HG02970 (cell line): ENCODE measurements around the gene PALLD.
A peak's percentile ranks its signal among the peaks of the same experiment; 100 is the strongest.

Experiments
- ATAC-seq: cut with Tn5 transposase; IDR thresholded peaks from one replicate; pipeline ENCODE4 v1.9.1; 2021; ENCODE audit warnings: mild to moderate bottlenecking, moderate library complexity, moderate number of reproducible peaks; ENCODE audit not compliant: unreplicated experiment, low FRiP score

The PALLD gene

DNA sequence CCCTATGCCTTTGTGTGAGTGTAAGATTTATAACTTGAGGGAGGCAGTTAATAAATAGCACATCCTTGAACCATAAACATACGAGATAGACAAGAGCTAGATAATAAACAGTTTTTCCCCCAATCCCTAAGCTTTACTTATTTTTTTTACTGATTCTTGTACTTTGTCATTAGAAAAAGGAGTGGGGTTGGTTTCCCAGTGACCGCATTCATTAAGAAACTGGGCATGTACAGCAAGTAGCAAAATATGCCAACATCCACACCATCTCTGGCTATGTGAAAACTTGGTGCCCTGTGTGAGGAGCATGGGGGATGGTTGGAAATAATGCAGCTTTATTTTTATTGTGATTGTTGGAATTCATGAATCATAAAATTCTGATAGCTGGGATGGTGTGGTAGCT lies 337.0 kb downstream of the PALLD start:
- no peak for ATAC-seq

DNA sequence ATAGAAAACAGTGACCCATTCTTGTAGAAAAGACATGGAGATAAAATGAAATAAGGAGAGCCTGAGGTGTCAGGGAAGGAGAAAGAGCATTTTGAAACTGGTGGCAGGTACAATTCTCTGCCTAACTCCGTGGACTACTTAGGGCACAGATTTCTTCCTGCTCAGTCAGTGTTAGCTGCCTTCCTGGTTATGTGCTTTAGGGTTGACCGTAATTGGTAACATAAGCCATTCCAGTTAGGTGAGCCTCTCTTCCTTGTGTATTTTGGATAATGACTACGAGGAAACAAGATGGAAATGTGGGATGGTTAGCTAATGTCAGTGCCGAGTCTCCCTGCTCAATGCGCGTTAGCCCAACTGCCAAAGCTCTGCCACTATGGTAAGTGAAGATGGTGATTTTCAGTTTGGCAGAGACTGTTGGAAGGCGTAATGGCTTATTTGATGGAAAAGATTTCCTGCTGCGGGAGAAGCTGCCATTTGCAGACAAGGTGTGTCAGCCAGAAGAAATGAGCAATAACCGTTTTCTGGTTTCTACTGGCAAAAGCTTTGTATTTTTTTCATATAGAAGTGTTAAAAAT lies 339.1 kb downstream of the PALLD start:
- no peak for ATAC-seq

DNA sequence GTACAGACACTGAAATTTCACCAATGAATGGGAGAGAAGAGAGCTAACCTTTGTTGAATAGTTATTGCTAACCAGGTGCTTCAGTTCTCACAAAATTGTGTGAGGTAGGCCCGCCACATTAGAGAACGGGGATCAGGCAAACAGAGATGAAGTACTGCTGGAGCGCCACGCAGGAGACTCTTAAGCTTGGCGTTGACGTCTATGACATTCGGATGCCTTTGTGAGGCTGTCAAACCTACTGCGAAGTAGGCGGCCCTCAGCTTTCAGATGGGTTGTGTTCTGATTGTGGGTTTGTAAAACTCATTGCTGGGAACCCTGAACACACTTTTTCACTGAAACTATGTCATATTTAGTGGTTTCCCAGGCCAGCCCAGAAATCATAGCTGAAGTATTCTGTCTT lies 339.6 kb downstream of the PALLD start:
- no peak for ATAC-seq

DNA sequence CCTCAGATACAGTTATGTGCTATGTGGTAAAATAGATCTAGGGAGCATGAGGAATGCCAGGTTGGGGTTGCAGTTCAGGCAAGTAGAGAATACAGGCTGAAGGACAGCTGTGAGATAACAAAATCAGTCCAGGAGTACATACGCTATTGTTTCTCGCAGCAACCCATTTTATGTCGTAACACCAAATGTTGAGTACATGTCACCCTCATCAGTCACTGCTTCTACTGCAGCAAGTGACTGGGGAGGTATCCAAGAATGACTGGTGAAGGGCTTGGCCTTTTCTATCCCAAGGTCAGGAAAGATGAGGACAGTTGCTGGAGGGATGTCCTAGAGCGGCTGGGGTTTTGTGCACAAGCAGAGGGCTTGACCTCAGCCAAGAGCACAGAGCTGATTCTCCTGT lies 341.1 kb downstream of the PALLD start:
- ATAC-seq, result no peak

DNA sequence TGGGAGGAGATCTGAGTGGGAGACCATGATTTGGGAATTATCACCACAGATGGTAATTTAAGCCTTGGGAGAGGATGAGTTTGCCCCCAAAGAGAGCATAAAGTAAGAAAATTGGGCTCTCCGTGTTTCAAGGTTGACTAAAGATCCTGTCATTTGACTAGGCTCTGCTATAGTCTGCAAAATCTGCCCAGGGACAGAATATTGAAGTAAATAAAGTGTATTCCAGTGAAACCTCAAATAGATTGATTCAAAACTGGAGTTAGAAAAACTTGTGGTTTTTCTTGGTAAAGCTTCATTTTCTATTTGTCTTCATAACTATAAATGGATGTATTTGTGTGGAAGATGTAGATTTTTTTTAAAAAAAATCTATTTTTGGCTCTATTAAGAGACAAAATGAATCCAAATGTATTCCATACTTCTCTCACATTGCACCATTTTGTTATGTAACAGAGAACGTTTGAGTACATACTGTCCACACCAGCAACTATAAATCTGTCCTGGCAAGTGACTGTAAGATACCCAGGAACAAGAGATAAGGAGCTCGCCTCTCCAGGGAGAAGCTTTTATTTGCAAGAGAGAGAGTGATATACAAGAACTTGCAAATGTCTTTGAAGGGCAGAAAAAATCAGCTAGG lies 343.0 kb downstream of the PALLD start:
- ATAC-seq, result no peak

DNA sequence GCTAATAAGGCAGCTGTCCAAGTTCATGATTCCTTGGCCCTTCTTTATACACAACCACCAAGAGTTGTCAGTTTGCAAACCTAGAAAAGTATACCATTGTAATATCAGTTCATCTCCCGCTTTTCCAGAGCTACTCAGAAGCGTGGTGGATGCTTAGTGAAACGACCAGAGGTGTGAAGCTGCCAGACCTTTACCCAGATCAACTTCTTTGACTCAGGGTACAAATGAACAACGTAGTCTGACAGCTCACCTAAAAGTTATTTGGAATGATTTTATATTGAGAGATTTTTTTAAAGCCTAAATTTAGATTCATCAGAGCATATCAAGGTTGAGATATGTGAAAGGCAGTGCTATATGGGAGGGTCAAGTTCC lies 343.5 kb downstream of the PALLD start:
- no peak for ATAC-seq

DNA sequence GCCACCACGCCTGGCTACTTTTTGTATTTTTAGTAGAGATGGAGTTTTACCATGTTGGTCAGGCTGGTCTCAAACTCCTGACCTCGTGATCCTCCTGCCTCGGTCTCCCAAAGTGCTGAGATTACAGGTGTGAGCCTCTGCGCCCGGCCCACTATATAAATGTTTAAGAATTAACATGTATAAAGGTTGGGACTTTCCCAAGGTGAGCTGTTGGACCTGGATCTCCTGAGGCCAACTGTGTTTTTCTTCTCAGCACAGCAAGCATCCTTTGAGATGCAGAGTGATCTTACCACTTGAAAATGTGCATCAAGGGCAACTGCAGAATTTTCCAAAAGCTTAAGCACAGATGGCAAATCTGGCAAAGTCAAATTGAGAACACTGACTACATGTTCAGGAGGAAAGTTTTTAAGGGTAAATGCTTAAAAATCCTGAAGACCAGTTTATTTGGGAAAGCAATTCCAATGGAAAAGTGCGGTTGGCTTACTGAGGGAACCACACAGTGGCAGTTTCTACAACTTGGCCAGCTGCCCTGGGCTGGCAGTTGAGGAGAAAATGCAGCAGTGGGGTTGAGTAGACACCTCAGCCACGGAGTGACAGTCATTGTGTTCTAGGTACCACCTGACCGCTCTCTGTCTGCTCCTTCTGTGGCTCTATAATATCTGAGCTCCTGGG lies 344.3 kb downstream of the PALLD start:
- no peak for ATAC-seq

DNA sequence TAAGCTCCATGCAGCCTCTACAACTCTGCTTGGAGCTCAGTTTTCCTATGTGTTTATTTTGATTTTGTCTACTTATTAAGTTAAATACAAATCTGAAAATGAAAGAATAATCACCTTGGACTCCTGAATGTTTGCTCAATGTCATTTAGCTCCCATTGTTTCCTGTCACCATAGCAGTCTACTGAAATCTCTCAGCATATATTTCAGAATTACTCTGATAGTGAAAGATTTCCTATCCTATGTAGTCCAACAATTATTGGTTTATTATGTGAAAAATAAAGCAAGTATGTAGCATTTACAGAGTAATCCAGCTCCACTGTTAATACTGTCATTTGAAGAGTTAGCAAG lies 344.8 kb downstream of the PALLD start:
- no peak for ATAC-seq

DNA sequence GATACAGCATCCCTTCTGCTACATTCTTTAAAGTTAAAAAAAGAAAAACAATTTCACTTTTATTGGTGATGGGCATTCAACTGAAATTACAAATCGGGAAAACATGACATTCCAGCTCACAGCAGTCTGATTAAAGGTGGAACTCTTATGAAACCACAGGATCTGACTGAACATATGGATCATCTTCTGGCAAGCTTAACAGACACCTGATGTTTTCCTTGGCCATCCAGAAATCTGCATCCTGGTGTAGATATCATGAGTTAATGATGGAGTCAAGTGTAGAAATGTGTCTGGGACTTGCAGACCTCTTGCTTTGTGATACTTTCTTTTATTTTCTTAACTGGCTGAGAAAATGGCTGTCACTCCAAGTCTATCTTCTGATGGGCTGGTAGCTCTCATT lies 345.3 kb downstream of the PALLD start:
- ATAC-seq, result no peak

DNA sequence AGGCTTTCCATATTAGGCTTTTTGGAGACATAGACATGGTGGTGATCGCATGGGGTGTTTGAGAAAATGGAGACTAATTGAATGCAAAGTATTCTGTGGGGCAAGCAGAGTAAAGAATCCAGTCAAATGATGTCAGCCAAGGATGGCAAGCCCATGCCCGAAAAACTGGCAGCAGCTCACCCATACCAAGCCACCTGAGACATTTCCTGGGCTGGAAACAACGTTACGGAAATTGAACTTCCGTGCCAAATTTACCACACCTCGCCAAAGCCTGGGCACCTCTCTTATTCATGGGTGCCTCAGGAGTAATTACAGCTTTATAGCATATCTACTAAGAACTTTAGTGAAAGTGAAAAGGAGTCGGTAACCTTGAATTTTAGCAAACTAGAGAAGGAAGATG lies 346.8 kb downstream of the PALLD start:
- ATAC-seq, result no peak

DNA sequence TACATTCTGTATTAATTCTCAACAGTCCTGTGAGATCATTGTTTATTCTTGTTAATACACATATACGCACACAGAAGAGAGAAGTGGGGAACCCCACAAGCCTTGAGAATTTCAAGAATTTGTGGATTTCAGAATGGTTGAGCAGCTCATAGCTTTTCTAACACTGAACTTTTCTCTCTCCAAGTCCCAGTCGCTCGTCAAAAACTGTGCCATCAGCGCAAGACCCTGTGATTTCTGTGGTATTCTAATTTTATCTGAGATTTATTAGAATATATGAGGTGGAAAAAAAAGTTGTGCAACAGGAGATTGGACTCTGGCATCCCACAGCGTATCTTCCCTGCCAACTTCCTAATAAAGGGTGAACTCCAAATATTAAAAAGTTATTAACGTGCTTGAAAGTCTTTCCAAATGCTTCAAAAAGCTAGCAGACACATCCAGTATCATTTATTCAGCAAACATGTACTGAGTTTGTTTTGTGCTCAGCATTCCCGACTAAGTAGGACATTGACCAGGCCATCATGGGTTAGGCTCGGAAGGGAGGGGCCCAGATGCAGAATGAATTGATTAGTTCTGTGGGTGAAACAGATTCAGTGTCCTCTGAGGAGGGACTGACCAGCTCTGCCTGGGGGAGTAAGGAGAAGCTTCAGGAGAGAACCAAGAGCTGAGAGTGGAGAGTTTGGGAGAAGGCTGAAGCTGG lies 347.6 kb downstream of the PALLD start:
- ATAC-seq, result no peak

DNA sequence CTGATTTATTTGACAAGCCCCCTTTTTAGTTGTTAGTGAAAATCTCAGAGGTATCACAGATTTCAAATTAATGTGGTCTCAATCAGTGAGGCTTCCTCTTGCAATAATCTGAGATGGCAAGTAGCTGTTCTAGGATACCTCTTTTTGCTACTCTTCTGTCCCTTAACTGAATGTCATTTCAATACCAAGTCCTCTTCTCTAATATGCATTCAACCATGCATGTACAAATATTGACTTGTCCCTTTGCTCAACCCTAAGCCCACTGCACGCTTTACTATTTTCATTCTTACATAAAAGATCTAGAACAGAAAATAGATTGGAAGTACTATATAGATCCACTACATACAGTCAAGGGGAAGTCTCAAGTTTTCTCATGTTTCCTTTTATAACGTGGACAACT lies 349.0 kb downstream of the PALLD start:
- no peak for ATAC-seq

DNA sequence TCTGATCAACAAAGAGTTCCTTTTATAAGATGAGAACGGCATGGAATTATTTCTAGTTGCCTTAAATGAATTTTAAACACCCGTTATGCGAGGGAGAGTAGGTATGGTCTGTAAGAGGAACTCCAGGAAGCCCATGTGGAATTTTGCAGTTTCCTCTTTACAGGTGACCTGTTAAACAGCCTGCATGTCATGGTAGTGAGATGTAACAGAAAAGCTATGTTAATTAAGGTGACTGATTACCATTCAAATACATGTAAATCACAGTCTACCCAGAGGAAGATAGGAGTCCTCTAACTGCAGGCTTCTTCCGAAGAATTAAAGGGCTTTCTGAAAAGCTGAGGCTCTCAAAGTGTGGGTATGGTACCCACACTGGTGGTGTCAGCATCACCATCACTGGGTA lies 349.6 kb downstream of the PALLD start:
- ATAC-seq, result no peak

DNA sequence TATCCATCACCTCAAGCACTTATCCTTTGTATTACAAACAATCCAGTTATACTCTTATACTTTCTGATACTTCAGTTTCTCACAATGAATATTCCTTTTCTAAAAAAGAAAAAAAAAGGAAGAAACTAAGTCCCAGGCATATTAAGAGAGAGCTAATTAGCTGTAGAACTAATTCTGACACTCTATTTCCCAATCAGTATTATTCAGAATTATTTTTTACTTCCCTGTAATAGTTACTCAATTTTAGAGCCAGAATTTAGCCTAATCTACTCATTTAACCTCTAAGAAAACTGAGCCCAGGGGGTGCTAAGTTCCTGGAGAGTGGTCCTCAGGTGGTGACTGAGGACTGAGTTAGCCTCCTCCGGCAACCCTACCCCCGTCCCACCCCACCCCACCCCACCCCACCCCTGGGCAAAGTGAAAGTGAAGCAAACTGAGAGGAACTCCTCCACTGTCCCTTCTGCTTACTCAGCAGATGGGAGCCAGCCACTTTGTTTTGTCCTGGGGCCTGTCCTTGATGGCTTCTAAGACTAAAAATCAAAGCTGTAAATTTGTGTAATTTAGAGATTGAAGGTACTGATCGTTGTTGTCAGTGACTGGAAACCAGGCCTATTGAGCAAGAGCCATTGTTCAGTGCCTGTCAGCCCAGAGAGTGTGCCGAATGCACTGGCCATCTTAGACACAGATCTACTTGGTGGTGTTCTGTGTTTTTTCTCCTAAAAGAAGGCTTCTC lies 351.1 kb downstream of the PALLD start:
- ATAC-seq, result no peak

DNA sequence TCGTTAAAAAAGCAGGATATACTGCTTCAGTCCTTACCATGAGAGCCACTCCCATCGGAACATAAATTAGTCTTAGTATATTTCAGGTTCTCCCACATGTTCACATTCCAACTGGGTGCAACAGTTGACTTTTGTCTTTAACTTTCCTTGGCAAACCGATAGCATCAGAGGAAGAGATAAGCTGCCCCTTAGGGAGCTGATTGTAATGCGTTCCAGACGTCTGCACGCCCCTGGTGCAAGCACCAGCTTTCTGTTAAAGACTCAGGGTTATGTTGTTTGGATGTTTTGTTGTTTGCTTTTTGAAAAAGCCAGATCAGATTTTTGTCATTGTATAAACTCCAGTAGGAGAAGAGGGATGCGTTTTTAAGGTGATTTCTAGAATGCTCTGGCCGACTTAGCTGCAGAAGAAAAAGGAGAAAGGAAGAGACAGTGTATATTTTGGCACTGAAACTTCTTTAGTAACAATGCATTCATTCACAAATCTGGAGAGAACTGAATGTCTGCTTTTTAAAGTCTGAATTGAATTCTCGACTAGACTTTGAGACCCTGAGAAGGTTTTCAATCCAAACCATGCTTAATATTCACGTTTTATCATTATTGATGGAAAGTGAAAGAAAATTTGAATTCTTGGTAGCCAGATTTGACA lies 352.3 kb downstream of the PALLD start:
- ATAC-seq, result no peak

DNA sequence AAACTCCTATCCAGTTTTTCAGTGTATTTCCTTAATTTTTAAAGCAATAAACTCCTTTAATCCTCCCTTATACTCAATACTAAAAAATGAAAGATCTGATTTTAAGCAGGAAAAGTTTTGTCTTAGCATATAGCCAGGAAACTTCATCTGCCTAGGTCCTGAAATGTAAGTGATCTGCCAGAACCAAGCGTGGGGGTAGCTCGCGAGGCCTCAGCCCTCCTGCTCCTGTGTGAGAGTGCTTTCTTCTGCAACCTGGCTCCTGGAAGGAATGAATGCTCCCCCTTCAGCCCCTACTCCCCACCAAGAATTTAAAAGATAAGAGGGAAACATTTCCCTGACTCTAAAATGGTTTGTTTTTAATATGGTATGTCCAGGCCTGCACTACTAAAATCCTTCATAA lies 353.1 kb downstream of the PALLD start:
- no peak for ATAC-seq

DNA sequence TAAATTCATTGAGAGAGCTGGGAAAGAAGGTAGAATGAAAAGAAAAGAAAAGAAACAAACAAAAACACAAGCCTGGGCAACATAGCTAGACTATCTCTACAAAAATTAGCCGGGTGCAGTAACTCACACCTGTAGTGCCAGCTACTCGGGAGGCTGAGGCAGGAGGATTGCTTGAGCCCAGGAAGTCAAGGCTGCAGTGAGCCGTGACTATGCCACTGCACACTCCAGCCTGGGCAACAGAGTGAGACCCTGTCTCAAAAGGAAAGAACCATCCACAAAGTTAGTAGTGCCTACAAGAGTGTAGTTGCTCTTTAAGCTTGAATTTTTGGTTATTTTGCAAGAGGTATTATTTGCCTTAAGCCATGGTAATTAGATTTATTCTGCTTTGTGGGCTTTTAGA lies 355.5 kb downstream of the PALLD start:
- ATAC-seq, result no peak

DNA sequence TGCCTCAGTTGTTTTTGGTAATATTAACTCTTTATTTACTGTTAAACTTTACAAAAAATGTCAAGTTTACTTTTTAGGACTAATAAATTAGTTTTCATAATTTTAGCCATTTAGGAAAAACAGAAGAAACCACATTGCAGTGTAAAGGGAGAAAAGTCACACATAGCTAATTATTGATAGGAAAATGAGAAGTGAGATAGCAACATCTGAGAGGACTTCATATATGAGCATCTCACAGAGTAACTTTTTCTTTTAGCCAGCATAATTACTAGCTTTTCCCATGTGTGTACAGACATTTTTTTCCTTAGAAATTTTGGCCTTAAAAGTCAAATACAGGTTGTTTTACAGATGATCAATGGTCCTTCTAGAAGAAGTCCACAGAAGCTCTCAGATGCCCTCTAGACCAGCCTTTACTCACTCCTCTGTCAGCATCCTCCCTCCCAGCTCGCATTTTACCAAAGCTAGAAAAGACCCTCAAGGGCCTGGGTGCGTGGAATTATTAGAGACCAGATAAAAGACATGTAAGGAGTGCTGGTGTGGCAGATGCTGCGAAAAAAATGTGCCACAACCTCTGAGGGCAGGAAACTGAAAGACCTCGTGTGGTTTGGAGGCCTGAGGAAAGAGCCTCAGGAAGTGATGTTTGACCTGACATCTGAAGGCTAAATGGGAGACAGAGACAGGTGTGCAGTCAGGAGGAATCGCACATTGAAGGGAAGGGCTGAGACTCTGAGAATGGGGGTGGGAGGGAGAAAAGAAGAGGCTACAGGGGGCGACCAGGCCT lies 356.3 kb downstream of the PALLD start:
- peak; percentile 68 for ATAC-seq

DNA sequence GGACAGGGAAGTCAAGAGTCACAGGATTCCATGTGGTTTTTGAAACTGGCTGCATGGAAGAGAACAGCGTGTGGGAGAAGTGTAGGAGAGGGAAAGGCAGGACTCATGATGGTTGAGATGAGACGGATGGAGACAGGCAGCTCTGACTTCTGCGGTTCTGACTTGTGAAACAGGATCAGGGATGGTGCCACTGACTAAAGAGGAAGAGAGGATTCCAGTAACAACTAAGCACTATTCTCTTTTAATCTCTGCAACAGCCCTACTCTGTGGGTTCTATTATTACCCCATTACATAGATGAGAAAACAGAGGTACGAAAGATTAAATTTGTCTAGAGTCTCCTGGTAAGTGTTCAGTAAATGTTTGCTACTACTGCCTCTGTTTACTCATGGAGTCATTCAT lies 356.9 kb downstream of the PALLD start:
- peak; percentile 12 for ATAC-seq

DNA sequence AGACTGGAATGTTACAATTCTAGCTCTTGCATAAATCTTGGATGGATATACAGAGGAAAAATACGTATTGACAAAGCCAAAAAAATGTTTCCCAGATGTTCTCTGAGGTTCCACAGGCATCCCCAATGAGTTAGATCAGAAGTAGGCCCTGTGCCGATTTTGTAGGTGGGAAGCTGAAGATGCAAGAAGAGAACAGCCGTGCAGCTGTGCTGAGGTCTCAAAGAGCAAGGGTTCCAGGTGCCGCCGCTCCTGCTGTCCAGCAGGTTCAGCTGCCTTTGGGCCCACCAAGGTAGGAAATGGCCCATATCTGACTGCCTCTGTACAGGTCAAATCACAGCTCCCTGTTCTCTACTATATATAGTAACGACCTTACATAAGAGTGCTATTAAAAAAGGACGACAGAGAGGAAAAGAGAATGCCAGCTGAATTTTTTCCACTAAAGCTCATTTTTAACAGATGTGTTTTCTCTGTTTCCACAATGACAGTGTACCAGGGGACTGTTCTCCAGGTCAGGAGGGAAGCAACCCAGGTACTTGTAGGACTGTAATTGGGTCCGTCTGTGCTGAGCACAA lies 357.6 kb downstream of the PALLD start:
- ATAC-seq, result no peak
